ENCODE data around the gene RAB3C.

Gene RAB3C

GRCh38 chr5:58635416-58635815 lies 52.5 kb downstream of the RAB3C start:
- no peak for TF ChIP-seq CTCF (IDR thresholded peaks at IDR 0.05; ENCODE audit: insufficient read depth, low read depth, low read length, missing control alignments)
- no peak overlapping the region for H3K4me3 ChIP-seq (ENCODE audit: low read length)
- no peak for DNase-seq (ENCODE audit: low read depth)

- no peak for DNase-seq (ENCODE audit: low read depth)
- TF ChIP-seq CTCF (IDR thresholded peaks at IDR 0.05; ENCODE audit: insufficient read depth, low read depth, low read length, missing control alignments): no peak
- H3K4me3 ChIP-seq (ENCODE audit: low read length): no peak overlapping the region
Observed at GRCh38 chr5:58640011-58640410, 57.1 kb downstream of the RAB3C start.

GRCh38 chr5:58641533-58641932 lies 58.7 kb downstream of the RAB3C start:
- no peak overlapping the region for H3K4me3 ChIP-seq (ENCODE audit: low read length)
- DNase-seq (ENCODE audit: low read depth): peak; percentile 21
- TF ChIP-seq CTCF (IDR thresholded peaks at IDR 0.05; ENCODE audit: insufficient read depth, low read depth, low read length, missing control alignments): no peak

- no peak for DNase-seq (ENCODE audit: low read depth)
Observed at GRCh38 chr5:58648846-58649245, 66.0 kb downstream of the RAB3C start.

GRCh38 chr5:58649716-58650115 lies 66.8 kb downstream of the RAB3C start:
- DNase-seq (ENCODE audit: low read depth): no peak
- H3K4me3 ChIP-seq (ENCODE audit: low read length): no peak overlapping the region
- no peak for TF ChIP-seq CTCF (IDR thresholded peaks at IDR 0.05; ENCODE audit: insufficient read depth, low read depth, low read length, missing control alignments)

More at GRCh38 chr5:58648846-58649245, 66.0 kb downstream of the RAB3C start:
- H3K4me3 ChIP-seq (ENCODE audit: low read length): no peak overlapping the region
- TF ChIP-seq CTCF (IDR thresholded peaks at IDR 0.05; ENCODE audit: insufficient read depth, low read depth, low read length, missing control alignments): no peak

GRCh38 chr5:58653521-58653920 lies 70.6 kb downstream of the RAB3C start:
- DNase-seq (ENCODE audit: low read depth): no peak
- no peak overlapping the region for H3K4me3 ChIP-seq (ENCODE audit: low read length)
- no peak for TF ChIP-seq CTCF (IDR thresholded peaks at IDR 0.05; ENCODE audit: insufficient read depth, low read depth, low read length, missing control alignments)

- TF ChIP-seq CTCF (IDR thresholded peaks at IDR 0.05; ENCODE audit: insufficient read depth, low read depth, low read length, missing control alignments): no peak
- DNase-seq (ENCODE audit: low read depth): no peak
- no peak overlapping the region for H3K4me3 ChIP-seq (ENCODE audit: low read length)
Observed at GRCh38 chr5:58666141-58666540, 83.3 kb downstream of the RAB3C start.

Measured in epithelial cell of esophagus (primary cell).